Effector memory CD8-positive, alpha-beta T cell (primary cell): ENCODE data around the gene LEPROT.
"Not testable (repeated sequence)": the region's sequence is repeated elsewhere in the genome, so short reads cannot be mapped to it uniquely, and the experiment has no call there.

Experiments
- ATAC-seq: fragments of 150-1000 bp; cut with Tn5 transposase; replicated peaks from 2 replicates; pipeline ENCODE4 v1.10.0; 2021; ENCODE audit warnings: mild to moderate bottlenecking, moderate library complexity
- DNase-seq, 3 experiments: peaks; one replicate each; pipeline ENCODE4 v3.0.0; 2021
- H3K27ac Mint-ChIP-seq, 2 donors: one replicate each; pipeline ENCODE4 v1.8.0; 2022; ENCODE audit warnings: mild to moderate bottlenecking in 2 of 2, mixed read lengths in 2 of 2, moderate library complexity in 2 of 2
- H3K27me3 Mint-ChIP-seq, 2 donors: one replicate each; pipeline ENCODE4 v1.8.0; 2022; ENCODE audit warnings: mixed read lengths in 2 of 2
- H3K36me3 Mint-ChIP-seq: one replicate; pipeline ENCODE4 v1.8.0; 2022; ENCODE audit warnings: mild to moderate bottlenecking, moderate library complexity, mixed read lengths; ENCODE audit not compliant: insufficient read depth
- H3K4me1 Mint-ChIP-seq, 2 donors: one replicate each; pipeline ENCODE4 v1.8.0; 2022; ENCODE audit warnings: low read depth in 2 of 2, mixed read lengths in 2 of 2
- H3K4me3 Mint-ChIP-seq, 2 donors: one replicate each; pipeline ENCODE4 v1.8.0; 2022; ENCODE audit warnings: mild to moderate bottlenecking in 2 of 2, mixed read lengths in 2 of 2, moderate library complexity in 2 of 2
- H3K9me3 Mint-ChIP-seq, 2 donors: one replicate each; pipeline ENCODE4 v1.8.0; 2022; ENCODE audit warnings: mixed read lengths in 2 of 2
- total RNA-seq, 9 experiments: gene quantifications; one replicate each; lab custom pipeline; 2026; lab: John Stamatoyannopoulos, UW

Gene LEPROT, protein sequence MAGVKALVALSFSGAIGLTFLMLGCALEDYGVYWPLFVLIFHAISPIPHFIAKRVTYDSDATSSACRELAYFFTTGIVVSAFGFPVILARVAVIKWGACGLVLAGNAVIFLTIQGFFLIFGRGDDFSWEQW
- total RNA-seq, result 12.8 to 47.1 (median 25.1) reads per million in 9 experiments

DNA sequence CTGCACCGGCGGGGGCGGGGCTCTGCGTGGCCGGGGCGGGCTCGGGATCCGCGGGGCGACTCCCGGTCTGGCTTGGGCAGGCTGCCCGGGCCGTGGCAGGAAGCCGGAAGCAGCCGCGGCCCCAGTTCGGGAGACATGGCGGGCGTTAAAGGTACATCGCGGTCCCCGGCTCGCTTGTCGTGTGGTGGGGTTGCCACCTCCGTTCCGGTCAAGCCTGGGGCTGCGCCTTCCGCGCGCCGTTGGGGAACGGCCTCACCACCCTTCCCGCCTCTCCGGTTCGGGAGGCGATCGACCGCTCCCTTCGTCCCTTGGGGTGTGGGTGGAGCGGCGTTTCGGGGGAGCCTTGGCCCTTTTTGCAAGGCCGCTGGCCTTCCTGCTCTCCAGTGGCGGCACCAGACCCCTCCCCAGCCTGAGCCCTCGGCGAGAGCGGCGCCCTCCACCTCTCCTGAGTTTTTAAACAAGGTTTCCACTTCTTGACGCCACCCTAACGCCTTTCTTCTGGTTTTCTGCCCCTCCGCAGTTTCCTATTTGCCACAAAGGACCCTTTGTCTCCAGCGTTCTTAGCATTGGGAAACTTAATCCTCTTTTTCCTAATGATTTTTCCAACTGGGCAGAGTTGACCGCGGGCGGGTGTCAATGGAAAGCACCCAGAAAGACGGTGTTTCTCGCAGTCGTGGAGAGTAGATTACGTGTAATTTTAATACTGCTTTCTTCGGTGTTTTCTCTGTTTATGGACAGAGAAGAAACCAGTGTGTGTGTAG lies at the start of gene LEPROT, which contains the start of gene LEPR:
Gene LEPROT, plus strand, starts transcription at position 79 of the 761 bp plus-strand sequence. Its CDS starts 57 bp downstream, at position 136.
Gene LEPR, plus strand, starts transcription at position 79 of the 761 bp plus-strand sequence. CDS start 144,898 bp downstream, outside the sequence.
- Mint-ChIP-seq H3K36me3 (peaks cover 4% of the 10 kb centered on the region), H3K27ac (no peak within 1 kb of the TSS), H3K4me3 (no peak within 1 kb of the TSS), H3K9me3 (no peaks in the 10 kb centered on the region), H3K4me1 (peaks cover 9 to 12% of the 10 kb centered on the region in 2 donors), H3K27me3 (no peaks in the 10 kb centered on the region)
- DNase-seq, result no peak
- no peak for ATAC-seq

DNA sequence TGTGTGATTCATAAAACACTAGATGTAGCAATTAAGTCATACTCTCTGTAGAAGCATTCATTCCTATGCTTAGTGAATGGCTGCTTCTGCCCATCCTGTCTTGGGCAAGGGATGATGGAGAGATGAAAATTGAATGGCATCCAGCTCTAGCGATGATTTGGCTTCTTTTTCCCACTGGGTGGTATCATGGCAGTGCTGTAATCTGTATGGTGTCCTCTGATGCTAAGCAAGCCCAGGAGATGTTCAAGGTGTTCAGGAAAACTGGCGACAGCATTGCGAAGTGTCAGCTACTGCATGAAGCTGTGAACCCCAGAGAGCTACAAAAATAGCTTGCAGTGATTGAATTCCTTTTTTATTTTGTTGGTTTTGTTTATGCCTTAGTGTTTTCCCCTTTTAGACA lies 48.9 kb upstream of the LEPROT start:
- H3K36me3 Mint-ChIP-seq, result no peaks in the 10 kb centered on the region
- ATAC-seq, result no peak
- no peaks in the 10 kb centered on the region for H3K9me3 Mint-ChIP-seq
- DNase-seq, result no peak
- H3K4me3 Mint-ChIP-seq, result no peak overlapping the region
- no peaks in the 10 kb centered on the region for H3K27me3 Mint-ChIP-seq
- H3K4me1 Mint-ChIP-seq, result no peaks in the 10 kb centered on the region
- H3K27ac Mint-ChIP-seq, result no peak overlapping the region

DNA sequence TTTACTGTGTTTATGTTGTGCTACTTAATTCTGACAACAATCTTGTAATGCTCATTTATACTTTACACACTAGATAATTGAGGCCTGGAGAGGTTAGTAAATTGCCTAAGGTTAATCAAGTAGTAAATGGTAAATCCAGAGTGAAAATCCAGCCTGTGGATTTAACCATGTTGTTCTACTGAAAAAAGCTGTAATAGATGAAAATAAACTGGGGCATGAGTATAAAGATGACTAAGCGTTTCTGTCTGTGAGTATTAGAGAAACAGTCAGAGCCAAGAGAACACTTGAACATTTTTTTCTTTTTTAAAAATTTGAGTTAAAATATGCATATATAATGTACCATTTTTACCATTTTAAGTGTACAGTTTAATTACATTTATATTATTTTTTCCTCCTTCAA lies 47.9 kb upstream of the LEPROT start:
- peaks cover 0 to 2% of the 10 kb centered on the region in 2 donors for H3K27me3 Mint-ChIP-seq
- no peak for DNase-seq
- ATAC-seq, result no peak
- no peaks in the 10 kb centered on the region for H3K4me1 Mint-ChIP-seq
- H3K9me3 Mint-ChIP-seq, result no peaks in the 10 kb centered on the region
- H3K36me3 Mint-ChIP-seq, result no peaks in the 10 kb centered on the region
- H3K27ac Mint-ChIP-seq, result no peak overlapping the region
- H3K4me3 Mint-ChIP-seq, result no peak overlapping the region

DNA sequence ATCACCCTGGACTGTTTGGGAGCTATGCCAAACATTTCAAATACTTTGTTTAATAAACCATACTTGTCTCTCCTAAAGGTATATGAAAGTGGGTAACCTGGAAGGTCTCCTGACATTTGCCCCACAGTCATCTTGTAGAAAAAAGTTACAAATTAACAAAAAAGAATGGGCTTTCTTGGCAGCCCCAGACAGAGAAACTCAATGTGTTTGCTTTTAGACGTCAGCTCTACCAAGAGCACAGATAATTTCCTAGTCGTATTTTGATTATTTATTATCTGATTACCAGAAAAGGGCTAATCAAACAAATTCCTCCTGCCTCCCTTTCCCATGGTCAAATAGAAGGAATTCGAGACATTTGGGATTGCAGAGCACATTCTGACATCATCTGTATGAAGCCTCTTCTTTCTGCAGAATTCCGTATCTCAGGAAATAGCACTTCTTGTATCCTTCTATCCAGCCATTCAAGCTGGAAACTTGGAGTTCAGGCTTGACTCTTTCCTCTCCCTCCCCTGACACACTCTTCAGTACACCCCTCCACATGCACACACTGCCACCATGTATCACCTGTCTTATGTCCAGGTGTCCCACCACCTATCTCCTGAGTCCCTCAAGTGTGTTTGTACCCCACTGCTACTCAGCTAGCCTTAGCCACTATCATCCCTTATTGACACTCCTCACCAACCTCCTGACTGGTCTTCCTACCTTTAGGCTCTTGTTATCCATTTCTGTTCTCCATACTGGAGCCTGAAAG lies 42.8 kb upstream of the LEPROT start:
- peaks cover 0 to 10% of the 10 kb centered on the region in 2 donors for H3K27me3 Mint-ChIP-seq
- no peaks in the 10 kb centered on the region for H3K4me1 Mint-ChIP-seq
- H3K36me3 Mint-ChIP-seq, result no peaks in the 10 kb centered on the region
- H3K9me3 Mint-ChIP-seq, result no peaks in the 10 kb centered on the region
- DNase-seq, result no peak
- H3K4me3 Mint-ChIP-seq, result no peak overlapping the region
- no peak for ATAC-seq
- no peak overlapping the region for H3K27ac Mint-ChIP-seq

DNA sequence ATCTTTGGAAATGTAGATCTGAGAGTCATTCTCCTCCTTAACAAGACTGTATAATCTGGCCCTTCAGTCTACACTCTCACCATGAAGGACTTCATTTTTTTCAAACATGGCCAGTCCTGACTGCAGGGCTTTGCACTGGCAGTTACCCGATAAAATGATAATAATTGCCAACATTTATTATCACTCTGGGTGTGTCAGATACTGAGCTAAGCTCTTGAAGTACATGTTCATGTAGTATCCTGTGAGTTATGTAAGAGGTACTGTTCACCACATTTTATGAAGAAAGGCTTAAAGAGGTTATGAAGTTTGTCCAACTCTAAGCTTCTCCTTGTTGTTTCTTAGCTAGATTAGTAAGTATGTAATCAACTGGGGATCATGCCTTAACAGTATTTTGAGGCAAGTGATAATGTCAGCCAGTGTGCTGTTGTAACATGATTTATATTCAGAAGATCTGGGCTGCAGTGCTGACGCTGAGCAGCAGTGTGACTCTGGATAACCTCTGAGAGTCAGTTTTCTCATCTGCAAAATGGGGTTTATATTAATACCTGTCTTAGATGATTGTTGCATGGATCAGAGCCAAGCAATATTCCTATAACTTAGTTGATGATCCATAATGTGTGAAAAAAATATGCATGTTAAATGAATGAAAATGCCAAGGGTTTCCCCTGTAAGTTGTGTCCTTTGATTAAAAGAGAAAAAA lies 42.1 kb upstream of the LEPROT start:
- no peak for DNase-seq
- H3K4me3 Mint-ChIP-seq, result no peak overlapping the region
- no peaks in the 10 kb centered on the region for H3K36me3 Mint-ChIP-seq
- ATAC-seq, result no peak
- H3K4me1 Mint-ChIP-seq, result no peaks in the 10 kb centered on the region
- no peaks in the 10 kb centered on the region for H3K9me3 Mint-ChIP-seq
- no peak overlapping the region for H3K27ac Mint-ChIP-seq
- peaks cover 0 to 10% of the 10 kb centered on the region in 2 donors for H3K27me3 Mint-ChIP-seq

DNA sequence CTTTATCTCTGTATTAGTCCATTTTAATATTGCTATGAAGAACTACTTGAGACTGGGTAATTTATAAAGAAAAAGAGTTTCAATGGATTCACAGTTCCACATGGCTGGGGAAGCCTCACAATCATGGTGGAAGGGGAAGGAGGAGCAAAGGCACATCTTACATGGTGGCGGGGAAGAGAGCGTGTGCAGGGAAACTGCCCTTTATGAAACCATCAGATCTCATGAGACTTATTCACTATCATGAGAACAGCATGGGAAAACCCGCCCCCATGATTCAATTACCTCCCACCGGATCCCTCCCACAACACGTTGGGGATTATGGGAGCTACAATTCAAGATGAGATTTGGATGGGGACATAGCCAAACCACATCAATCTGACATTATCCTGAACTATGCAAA lies 36.0 kb upstream of the LEPROT start:
- not testable (repeated sequence) for H3K36me3 Mint-ChIP-seq, ATAC-seq, DNase-seq, H3K27me3 Mint-ChIP-seq, H3K4me3 Mint-ChIP-seq, H3K9me3 Mint-ChIP-seq, H3K4me1 Mint-ChIP-seq, H3K27ac Mint-ChIP-seq

DNA sequence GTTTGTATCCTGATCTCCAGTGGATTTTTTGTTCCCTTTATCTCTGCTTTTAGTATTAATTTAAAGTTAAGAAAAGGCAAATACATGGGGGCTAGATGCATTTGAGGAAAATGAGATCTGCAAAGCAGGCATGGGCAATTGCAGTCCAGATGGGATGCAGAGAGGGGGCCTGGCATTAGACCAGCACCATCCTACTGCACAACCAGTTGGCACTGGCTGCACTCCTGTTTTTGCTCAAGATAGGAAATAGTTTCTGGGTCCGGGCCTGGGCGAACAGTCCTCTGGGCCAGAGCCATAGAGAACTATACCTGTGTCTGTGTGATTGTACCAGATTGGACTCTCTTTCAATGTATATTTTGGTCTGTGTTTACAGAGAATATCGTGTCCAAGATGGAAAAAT lies 34.0 kb upstream of the LEPROT start:
- Mint-ChIP-seq H3K36me3 (no peaks in the 10 kb centered on the region), H3K4me1 (no peaks in the 10 kb centered on the region), H3K4me3 (no peak overlapping the region), H3K9me3 (no peaks in the 10 kb centered on the region), H3K27ac (no peak overlapping the region), H3K27me3 (no peaks in the 10 kb centered on the region)
- no peak for DNase-seq
- no peak for ATAC-seq

DNA sequence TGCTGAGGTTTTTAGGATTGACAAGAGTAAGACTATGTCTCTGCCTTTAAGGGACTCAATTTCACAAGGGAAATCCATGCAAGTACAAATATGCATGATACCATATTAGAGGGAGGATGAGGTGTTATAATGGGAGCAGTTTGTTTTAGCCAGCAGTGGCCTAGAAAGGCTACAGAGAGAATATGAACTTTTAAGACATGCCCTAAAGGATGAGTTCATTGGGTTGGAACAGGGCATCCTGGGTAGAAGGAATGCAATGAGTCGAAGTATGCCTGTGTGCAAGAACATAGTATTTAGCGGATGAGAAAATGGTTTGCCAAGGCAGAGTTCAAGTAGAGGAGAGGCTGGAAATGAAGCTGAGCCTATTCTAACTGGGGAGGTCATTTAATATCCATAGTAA lies 32.6 kb upstream of the LEPROT start:
- no peaks in the 10 kb centered on the region for H3K4me1 Mint-ChIP-seq
- no peaks in the 10 kb centered on the region for H3K9me3 Mint-ChIP-seq
- no peak overlapping the region for H3K27ac Mint-ChIP-seq
- H3K27me3 Mint-ChIP-seq, result no peaks in the 10 kb centered on the region
- no peak for DNase-seq
- H3K36me3 Mint-ChIP-seq, result no peaks in the 10 kb centered on the region
- no peak for ATAC-seq
- no peak overlapping the region for H3K4me3 Mint-ChIP-seq

DNA sequence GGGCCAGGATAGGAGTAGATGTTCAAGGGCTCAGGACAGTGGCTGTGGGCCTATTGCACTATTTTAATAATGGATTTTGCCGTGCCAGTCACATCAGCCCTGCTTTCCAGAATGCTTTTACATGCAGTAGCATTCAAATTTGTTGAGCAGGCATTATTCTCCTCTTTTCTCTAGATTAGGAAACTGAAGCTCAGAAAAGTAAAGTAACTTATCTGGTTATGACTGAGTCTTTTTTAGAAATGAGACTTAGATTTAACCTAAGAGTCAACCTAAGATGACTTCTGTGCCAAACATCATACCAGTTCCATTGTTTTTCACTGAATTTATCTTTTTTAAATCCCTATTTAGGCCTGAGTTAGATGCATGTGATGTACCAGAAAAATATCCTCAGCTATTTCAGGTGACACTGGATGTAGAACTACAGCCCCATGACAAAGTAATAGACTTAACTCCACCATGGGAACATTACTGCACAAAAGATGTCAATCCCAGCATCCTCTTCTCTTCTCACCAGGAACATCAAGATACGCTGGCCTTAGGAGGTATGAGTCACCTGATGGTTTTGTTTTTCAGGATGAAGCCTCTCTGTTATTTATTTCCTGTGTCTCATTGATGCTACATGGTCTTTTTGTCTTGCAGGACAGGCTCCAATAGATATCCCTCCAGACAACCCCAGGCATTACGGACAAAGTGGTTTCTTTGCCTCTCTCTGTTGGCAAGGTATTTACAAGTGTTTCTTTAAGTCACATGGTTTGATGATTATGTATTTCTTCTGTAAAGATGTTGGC lies 31.4 kb upstream of the LEPROT start:
- Mint-ChIP-seq H3K4me1 (peaks cover 0 to 4% of the 10 kb centered on the region in 2 donors), H3K36me3 (no peaks in the 10 kb centered on the region), H3K27me3 (no peaks in the 10 kb centered on the region), H3K9me3 (no peaks in the 10 kb centered on the region), H3K27ac (no peak overlapping the region), H3K4me3 (no peak overlapping the region)
- ATAC-seq (no peak), DNase-seq (no peak)

DNA sequence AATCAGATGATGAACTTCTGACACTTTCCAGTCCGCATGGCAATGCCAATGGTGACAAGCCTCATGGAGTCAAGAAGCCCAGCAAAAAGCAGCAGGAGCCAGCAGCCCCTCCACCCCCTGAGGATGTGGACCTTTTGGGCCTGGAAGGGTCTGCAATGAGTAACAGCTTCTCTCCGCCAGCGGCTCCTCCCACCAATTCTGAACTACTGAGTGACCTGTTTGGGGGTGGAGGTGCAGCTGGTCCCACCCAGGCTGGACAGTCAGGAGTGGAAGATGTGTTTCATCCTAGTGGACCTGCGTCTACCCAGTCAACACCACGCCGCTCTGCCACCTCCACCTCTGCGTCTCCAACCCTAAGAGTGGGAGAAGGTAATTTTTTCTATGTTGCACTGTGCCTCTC lies 28.0 kb upstream of the LEPROT start:
- Mint-ChIP-seq H3K4me3 (no peak overlapping the region), H3K36me3 (no peaks in the 10 kb centered on the region), H3K27me3 (no peaks in the 10 kb centered on the region), H3K9me3 (no peaks in the 10 kb centered on the region), H3K27ac (no peak overlapping the region), H3K4me1 (peaks cover 4% of the 10 kb centered on the region in 2 donors)
- ATAC-seq (no peak), DNase-seq (no peak)

DNA sequence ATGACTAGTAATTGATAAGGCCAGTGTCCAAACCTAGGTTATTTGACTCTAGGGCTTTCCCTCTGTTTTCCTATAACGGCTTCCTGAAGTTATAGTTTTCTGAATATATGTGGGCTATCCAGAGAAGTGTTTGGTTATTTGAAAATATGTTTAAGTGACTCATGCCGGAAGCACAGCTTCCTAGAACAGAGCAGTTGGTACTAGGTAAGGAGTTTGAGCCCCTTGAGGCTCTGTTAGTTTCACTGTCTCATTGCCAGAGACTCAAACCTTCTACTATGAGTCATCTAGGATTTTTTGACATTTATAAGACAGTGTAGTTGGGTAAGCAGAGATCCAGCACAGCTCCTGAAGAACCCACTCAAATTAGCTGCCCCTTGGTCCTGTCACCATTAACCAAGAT lies 27.1 kb upstream of the LEPROT start:
- no peaks in the 10 kb centered on the region for H3K9me3 Mint-ChIP-seq
- ATAC-seq (peak; percentile 16), DNase-seq (no peak)
- H3K27me3 Mint-ChIP-seq, result no peaks in the 10 kb centered on the region
- no peaks in the 10 kb centered on the region for H3K36me3 Mint-ChIP-seq
- peaks cover 4% of the 10 kb centered on the region in 2 donors for H3K4me1 Mint-ChIP-seq
- H3K27ac Mint-ChIP-seq, result peak overlapping the region in 1 of 2 donors; percentile 33
- no peak overlapping the region for H3K4me3 Mint-ChIP-seq

DNA sequence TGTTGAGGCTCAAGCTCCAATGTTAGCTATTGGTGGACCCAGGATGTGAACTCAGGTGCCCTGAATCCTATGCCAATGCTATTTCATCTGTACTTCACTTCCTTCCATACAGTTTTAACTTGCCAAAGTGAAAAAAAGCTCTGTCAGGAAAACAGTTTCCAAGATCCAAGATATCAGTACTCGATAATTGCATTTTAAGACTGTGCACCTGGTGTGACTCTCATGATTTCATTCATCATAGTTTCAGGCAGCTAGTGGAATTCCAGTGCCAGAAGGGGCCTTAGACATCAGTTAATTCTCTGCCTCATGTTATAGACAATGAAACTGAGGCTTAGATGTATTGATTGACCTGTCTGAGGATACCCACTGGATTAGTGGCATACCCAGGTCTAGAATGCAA lies 26.5 kb upstream of the LEPROT start:
- ATAC-seq, result no peak
- Mint-ChIP-seq H3K27me3 (no peaks in the 10 kb centered on the region), H3K27ac (no peak overlapping the region), H3K36me3 (no peaks in the 10 kb centered on the region), H3K4me3 (no peak overlapping the region), H3K9me3 (no peaks in the 10 kb centered on the region), H3K4me1 (peaks cover 4% of the 10 kb centered on the region in 2 donors)
- DNase-seq, result no peak
